ENCODE data around the gene EYA3.

EYA3 gene

GRCh38 chr1:27979151-27979858 is 109.1 kb downstream of the EYA3 start:
- DNase-seq, result no peak
- Histone ChIP-seq H4K20me1 (ENCODE audit: insufficient read depth, low read length) (no peaks in the 10 kb centered on the region), H3K4me2 (ENCODE audit: insufficient read depth, low read length) (no peak overlapping the region), H3K9ac (ENCODE audit: low read depth, low read length) (no peak overlapping the region), H3K9me3 (ENCODE audit: insufficient read depth, low read length, severe bottlenecking) (no peaks in the 10 kb centered on the region), H3K27ac (ENCODE audit: low read length) (no peak overlapping the region), H3K4me3 (ENCODE audit: low read depth in 1 of 2, low read length in 2 of 2) (no peak overlapping the region), H3K79me2 (ENCODE audit: insufficient read depth, low read length) (no peaks in the 10 kb centered on the region), H3K36me3 (ENCODE audit: insufficient read depth, low read length) (peaks cover 13% of the 10 kb centered on the region; the same call in 1 of the 2 replicates), H2AFZ (ENCODE audit: low read depth, low read length) (no peak overlapping the region), H3K27me3 (ENCODE audit: insufficient read depth, low read length, poor library complexity) (no peaks in the 10 kb centered on the region), H3K4me1 (ENCODE audit: insufficient read depth, low read length) (no peaks in the 10 kb centered on the region)
- peak; percentile 82 for ATAC-seq (ENCODE audit: insufficient read depth, low read depth)
- TF ChIP-seq, protein P1, sequence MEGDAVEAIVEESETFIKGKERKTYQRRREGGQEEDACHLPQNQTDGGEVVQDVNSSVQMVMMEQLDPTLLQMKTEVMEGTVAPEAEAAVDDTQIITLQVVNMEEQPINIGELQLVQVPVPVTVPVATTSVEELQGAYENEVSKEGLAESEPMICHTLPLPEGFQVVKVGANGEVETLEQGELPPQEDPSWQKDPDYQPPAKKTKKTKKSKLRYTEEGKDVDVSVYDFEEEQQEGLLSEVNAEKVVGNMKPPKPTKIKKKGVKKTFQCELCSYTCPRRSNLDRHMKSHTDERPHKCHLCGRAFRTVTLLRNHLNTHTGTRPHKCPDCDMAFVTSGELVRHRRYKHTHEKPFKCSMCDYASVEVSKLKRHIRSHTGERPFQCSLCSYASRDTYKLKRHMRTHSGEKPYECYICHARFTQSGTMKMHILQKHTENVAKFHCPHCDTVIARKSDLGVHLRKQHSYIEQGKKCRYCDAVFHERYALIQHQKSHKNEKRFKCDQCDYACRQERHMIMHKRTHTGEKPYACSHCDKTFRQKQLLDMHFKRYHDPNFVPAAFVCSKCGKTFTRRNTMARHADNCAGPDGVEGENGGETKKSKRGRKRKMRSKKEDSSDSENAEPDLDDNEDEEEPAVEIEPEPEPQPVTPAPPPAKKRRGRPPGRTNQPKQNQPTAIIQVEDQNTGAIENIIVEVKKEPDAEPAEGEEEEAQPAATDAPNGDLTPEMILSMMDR (IDR thresholded peaks at IDR 0.05; ENCODE audit: borderline replicate concordance, extremely low read depth, low read length, poor library complexity, severe bottlenecking), result peak; percentile 65
- no peak for TF ChIP-seq EZH2 (IDR thresholded peaks at IDR 0.05; ENCODE audit: borderline replicate concordance, low read depth, low read length, severe bottlenecking)

- Histone ChIP-seq H4K20me1 (ENCODE audit: insufficient read depth, low read length) (no peaks in the 10 kb centered on the region), H2AFZ (ENCODE audit: low read depth, low read length) (no peak overlapping the region), H3K79me2 (ENCODE audit: insufficient read depth, low read length) (no peaks in the 10 kb centered on the region), H3K4me2 (ENCODE audit: insufficient read depth, low read length) (no peak overlapping the region), H3K4me3 (ENCODE audit: low read depth in 1 of 2, low read length in 2 of 2) (no peak overlapping the region), H3K36me3 (ENCODE audit: insufficient read depth, low read length) (peaks cover 27% of the 10 kb centered on the region), H3K27ac (ENCODE audit: low read length) (no peak overlapping the region), H3K4me1 (ENCODE audit: insufficient read depth, low read length) (no peaks in the 10 kb centered on the region), H3K27me3 (ENCODE audit: insufficient read depth, low read length, poor library complexity) (no peaks in the 10 kb centered on the region), H3K9me3 (ENCODE audit: insufficient read depth, low read length, severe bottlenecking) (no peaks in the 10 kb centered on the region), H3K9ac (ENCODE audit: low read depth, low read length) (no peak overlapping the region)
- TF ChIP-seq, protein P1 (IDR thresholded peaks at IDR 0.05; ENCODE audit: borderline replicate concordance, extremely low read depth, low read length, poor library complexity, severe bottlenecking), result no peak
- TF ChIP-seq EZH2 (IDR thresholded peaks at IDR 0.05; ENCODE audit: borderline replicate concordance, low read depth, low read length, severe bottlenecking), result no peak
- DNase-seq, result no peak
- no peak for ATAC-seq (ENCODE audit: insufficient read depth, low read depth)
Observed at GRCh38 chr1:27974417-27974781, 114.0 kb downstream of the EYA3 start.

DNA sequence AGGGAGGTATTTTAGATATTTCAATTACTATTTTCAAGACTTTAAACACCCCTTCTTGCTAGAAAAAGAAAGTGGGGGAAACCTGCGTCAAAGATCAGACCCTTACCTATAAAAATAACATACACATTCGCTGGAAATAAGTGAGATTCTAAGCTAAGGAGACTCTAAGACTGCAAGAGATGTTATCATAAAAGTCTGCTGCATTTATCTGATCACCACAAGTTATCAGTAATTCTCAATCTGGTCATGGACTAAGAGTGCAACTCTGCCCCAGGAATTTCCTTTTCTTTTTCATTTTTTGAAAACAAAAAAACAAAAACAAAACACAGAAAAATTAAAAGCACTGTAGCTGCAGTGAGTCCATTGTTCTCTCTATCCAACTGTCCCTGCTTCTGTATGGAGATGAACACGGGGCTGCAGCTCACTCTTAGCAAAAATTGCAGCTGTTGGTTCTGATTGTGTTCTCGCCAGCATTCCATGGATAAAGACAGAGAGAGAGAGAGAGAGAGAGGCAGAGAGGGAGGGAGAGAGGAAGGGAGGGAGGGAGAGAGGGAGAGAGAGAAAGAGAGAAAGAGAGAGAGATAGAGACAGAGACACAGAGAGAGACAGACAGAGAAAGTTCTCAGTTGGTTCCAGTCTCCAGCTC is 114.5 kb downstream of the EYA3 start:
- Histone ChIP-seq H4K20me1 (ENCODE audit: insufficient read depth, low read length) (no peaks in the 10 kb centered on the region), H3K27me3 (ENCODE audit: insufficient read depth, low read length, poor library complexity) (no peaks in the 10 kb centered on the region), H3K4me1 (ENCODE audit: insufficient read depth, low read length) (no peaks in the 10 kb centered on the region), H3K9ac (ENCODE audit: low read depth, low read length) (no peak overlapping the region), H3K4me3 (ENCODE audit: low read depth in 1 of 2, low read length in 2 of 2) (no peak overlapping the region), H3K4me2 (ENCODE audit: insufficient read depth, low read length) (no peak overlapping the region), H3K36me3 (ENCODE audit: insufficient read depth, low read length) (peaks cover 28% of the 10 kb centered on the region), H3K27ac (ENCODE audit: low read length) (no peak overlapping the region), H3K9me3 (ENCODE audit: insufficient read depth, low read length, severe bottlenecking) (no peaks in the 10 kb centered on the region), H3K79me2 (ENCODE audit: insufficient read depth, low read length) (no peaks in the 10 kb centered on the region), H2AFZ (ENCODE audit: low read depth, low read length) (no peak overlapping the region)
- TF ChIP-seq, protein P1 (IDR thresholded peaks at IDR 0.05; ENCODE audit: borderline replicate concordance, extremely low read depth, low read length, poor library complexity, severe bottlenecking), result no peak
- TF ChIP-seq EZH2 (IDR thresholded peaks at IDR 0.05; ENCODE audit: borderline replicate concordance, low read depth, low read length, severe bottlenecking), result no peak
- no peak for ATAC-seq (ENCODE audit: insufficient read depth, low read depth)
- DNase-seq, result no peak

All from DND-41 (cell line).